Left colon (tissue), 2 donors: ENCODE data around the gene RXRG. TPM values are rescaled to one million over a fixed set of nuclear protein-coding genes. Genes with fewer than 3 reads are reported as not detected.

Source experiments
- ATAC-seq: fragments of 200-7000 bp; cut with Tn5 transposase; one replicate; pipeline ENCODE4 v1.9.1; 2020; ENCODE audit warnings: mild to moderate bottlenecking, moderate library complexity
- DNase-seq, 2 donors: peaks; one replicate each; pipeline ENCODE4 v3.0.0-alpha.2; 2020
- intact Hi-C, 2 donors: fragments of 100-400 bp; cut with DNase I in 1 of 2; cut with micrococcal nuclease in 1 of 2; formaldehyde crosslinking; loops; one replicate each; pipeline versions ENCODE4 v1.11.2 to v1.14.0; 2022; cut with DNase I, micrococcal nuclease
- total RNA-seq, 2 donors: library from RNA; stranded (reverse); fragmentation: NEBNext Ultra II Directional; extraction: Animal tissue kit (Norgen Biotek cat#: 25700); gene quantifications; one replicate each; pipeline ENCODE4 v1.2.1, GENCODE V29; 2021
- donor health status: DM: no; HTN: no; CAD: no.
- donor health status: DM: yes; HTN: yes; CAD: no.

Gene RXRG
- total RNA-seq, 2 donors from 2014 or later, result 0.27 to 0.78 TPM

DNA sequence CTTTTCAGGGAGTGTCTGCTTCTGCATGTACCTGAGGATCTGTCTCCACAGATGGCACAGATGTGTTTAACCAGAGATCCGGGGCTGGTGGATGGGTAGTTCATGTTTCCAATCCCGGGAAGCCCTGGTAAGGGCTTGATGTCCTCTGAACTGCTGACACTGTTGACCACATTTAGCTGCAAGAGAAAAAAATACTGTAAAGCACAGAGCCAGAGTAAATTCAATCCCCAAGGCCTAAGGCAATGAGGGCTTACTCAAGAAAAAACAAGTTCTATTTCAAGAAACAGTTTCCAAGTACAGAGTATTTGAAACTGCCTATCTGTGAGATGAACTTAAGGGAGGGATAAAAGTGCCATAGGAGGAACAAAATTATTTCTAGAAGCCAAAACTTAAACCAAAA is 25.1 kb downstream of the RXRG start:
- intact Hi-C loops, result no loop called here
- DNase-seq (no peak), ATAC-seq (no peak)

DNA sequence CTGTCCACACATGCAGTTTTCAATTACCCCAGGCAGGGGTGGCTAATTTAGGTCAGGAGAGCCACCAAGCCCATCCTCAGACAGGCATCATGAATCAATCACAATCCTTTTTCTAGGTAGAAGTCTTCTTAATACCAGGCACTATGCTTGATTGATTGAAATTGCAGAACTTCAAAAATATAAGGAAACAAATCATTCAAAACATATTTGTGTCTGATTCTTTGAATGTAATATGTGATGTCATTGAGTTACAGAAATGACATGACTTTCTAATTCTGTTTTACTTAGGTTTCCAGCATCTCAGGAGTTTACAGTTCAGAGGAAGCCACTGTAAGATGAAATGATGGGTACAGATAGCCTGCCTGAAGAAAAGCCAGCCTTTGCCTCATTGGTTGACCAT is 26.7 kb downstream of the RXRG start:
- no peak for ATAC-seq
- intact Hi-C loops, result no loop called here
- no peak for DNase-seq

DNA sequence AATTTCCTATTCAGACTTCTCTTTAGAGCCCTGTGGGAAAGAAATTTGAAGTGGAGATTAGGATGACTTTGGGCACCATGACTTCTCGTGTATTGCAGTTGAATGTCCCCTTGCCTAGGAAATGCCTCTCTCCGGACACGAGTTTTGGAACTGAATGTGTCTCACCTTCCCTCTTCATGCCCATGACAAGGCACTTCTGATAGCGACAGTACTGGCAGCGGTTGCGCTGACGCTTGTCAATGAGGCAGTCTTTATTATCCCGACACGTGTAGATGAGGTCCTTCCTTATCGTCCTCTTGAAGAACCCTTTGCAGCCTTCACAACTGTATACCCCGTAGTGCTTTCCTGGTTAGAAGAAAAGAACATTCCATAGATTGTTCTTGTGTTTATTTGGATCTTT is 28.1 kb downstream of the RXRG start:
- DNase-seq (no peak), ATAC-seq (no peak)
- intact Hi-C loops, result no loop called here

DNA sequence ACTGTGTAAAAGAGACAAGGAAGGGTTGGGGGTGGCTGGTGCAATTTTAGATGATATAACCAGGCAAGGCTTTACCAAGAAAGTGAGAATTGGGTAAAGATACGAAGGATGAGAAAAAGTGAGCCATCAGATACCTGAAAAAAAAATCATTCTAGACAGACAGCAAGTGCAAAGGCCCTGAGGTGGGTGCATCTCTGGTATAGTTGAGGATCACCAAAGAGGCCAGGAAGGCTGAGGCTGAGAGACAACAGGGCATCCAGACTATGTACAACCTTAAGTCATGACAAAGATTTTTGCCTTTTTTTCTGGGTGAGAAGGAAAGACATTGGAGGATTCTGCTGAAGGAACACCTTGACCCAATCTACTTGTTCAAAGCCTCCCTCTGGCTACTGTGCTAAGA is 29.9 kb downstream of the RXRG start:
- intact Hi-C loops, result no loop called here
- ATAC-seq (no peak), DNase-seq (no peak)

DNA sequence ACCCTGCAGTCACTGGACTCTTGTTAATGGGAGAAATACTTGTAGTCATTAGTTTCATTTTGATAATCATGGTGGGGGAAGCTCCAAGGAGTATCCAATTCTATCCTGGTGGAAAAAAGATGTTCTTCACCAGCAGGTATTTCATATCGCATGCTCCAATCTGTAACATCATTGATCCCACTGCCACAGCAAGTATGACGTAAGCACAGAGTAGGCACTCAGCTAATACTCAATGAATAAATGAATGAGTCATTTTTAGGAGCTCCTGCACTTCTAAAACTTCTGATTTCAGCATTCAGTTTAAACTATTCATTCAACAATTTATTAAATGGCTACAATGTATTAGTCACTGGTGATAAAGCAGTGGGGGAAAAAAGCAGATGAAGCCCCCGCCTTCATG is 30.3 kb downstream of the RXRG start:
- DNase-seq, result no peak
- no peak for ATAC-seq
- intact Hi-C loops, result no loop called here

DNA sequence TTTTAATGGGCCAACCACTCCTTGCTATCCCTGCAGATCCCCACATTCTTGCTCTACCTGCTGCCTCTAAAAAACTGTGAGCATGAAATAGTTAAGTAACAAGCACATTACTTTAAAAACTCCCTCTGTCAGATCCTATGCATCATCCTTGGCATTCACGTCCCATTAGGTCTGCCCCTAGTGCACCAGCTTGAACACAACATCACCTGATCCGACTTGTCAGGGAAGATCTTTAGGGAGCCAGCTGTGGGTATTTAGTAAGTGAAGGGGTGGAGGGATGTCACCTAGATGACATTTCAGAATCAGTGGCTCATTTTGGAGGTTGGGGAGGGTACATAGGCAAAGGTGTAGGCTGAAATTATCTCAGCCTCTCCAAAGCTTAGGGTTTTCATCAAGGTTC is 33.5 kb downstream of the RXRG start:
- no peak for DNase-seq
- ATAC-seq, result no peak
- intact Hi-C loops, result no loop called here

DNA sequence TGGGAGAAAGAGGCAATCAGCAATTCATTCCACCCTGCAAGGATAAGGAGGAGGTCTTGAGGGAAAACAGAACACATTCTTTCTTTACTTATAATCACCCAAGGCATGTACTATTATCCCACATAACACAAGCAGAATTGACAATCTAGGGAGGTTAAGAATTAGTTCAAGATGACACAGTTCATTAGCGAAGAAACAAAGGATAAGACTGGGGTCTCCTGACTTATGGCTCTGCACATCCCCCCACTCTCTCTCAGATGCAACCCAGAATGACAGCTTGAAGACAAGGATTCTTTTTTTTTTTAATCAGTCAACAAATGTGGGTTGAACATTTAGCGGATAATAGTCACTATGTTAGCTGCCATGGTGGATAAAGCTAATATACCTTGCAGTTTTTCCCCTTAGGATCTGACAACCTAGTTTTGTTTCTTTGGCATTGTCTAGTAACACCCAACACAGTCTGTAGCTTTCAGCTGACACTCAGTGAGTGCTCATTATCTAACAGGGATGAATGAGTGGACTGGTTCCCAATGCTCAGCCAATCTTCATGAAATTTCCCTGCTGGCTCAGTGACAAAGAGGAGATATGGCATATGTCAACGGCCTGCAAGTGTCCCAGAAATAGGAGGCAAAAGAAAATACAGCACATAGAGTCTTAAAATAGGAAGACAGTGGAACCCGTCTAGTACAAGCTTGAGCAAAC is 35.1 kb downstream of the RXRG start:
- ATAC-seq, result no peak
- intact Hi-C loops, result loop anchor here in 1 of 2 donors (10.0 kb wide), 1 partner anchor 505 kb away; no protein-coding TSS in a partner anchor

DNA sequence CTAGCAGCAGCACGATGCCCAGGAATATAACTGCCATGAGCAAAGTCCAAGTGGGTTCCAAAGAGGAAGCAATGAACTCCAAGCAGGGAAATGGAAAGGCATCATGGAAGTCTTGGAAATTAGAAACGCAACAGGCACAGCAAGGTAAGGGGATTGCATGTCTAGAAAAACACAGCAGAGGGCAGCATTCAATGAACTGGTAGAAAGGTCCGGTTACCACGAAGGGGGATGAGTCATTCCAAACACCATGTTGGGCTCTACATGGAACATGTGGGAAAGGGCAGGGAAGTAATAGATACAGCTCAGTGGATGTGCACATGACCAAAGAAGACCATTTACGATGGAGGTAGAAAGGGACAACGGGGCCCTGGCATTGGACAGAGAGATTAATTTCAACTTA is 36.4 kb downstream of the RXRG start:
- intact Hi-C loops, result loop anchor here in 1 of 2 donors (10.0 kb wide), 1 partner anchor 506 kb away; no protein-coding TSS in a partner anchor
- DNase-seq (no peak), ATAC-seq (no peak)

More for the DNA sequence above, 35.1 kb downstream of the RXRG start:
- no peak for DNase-seq

DNA sequence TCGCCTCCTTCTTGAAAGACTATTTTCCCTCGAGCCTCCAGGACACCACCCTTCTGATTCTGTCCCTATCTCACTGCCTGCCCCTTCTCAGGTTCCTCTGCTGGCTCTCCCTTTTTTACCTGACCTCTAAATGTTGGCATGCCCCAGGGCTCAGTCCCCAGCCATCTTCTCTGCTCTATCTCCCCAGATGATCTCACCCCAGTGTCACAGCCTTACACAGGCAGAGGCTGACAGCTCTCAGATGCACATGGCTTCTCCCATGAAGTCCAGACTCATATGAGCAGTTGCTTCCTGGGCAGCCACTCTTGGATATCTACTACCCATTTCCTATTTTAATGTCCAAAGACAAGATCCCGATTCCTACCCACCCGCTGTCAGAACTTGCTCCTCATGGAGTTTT is 37.5 kb downstream of the RXRG start:
- ATAC-seq, result no peak
- intact Hi-C loops, result loop anchor here in 1 of 2 donors (10.0 kb wide), 1 partner anchor 507 kb away; no protein-coding TSS in a partner anchor

DNA sequence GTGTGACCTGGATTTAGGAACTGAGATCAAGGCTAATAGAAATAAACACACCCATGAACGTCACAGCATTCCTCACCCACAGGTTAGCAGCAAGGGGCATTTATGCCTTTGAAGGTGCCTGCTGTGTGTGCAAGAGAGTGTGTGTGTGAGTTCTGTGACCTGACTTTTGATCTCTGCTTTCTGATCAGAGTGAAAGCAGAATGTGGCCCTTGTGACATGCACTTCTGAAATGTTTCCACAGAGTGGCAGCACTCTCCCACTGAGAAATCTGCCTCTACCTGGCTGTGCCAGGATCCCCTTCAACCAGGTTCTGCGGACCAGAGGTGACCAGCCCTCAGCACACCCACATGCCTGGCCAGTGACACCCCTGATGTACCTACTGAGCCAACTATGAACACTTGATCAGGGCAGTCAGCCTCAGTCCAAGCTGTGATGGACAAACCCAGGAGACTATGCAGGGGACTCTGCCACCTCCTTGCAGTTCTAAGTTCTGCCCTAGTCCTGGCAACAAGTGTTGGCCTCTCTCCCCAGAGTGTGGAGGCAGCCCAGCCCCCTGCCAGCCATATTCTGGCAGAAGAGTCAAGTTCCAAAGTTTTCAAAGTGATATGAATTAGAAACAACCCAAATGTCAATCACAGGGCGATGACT is 41.0 kb downstream of the RXRG start:
- no peak for DNase-seq
- peak; percentile 58 for ATAC-seq
- intact Hi-C loops, result loop anchor here in 1 of 2 donors (10.0 kb wide), 1 partner anchor 511 kb away; no protein-coding TSS in a partner anchor

More for the DNA sequence above, 37.5 kb downstream of the RXRG start:
- no peak for DNase-seq

DNA sequence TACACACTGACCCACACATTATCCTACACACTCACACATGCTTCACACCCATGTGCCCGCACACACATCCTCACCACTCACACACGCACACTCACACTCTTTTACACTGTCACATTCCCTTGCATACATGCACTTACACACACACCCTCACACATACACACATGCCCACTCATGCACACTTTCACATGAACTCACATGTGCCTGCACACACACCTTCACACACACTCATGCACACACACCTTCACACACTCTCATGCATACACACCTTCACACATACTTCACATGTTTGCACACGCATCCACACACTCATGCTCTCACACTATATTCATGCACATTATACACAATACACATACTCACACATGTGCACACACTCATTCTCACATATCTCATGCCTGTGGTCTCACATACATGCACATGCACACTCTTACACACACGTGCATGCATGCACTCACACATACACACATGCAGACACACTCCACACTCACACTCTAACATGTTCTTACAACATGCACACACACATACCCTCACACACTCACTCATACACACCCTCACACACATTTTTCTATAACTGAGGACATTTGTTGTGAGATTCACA is 42.3 kb downstream of the RXRG start:
- intact Hi-C loops, result loop anchor here in 1 of 2 donors (10.0 kb wide), 1 partner anchor 512 kb away; no protein-coding TSS in a partner anchor
- ATAC-seq (no peak), DNase-seq (no peak)

DNA sequence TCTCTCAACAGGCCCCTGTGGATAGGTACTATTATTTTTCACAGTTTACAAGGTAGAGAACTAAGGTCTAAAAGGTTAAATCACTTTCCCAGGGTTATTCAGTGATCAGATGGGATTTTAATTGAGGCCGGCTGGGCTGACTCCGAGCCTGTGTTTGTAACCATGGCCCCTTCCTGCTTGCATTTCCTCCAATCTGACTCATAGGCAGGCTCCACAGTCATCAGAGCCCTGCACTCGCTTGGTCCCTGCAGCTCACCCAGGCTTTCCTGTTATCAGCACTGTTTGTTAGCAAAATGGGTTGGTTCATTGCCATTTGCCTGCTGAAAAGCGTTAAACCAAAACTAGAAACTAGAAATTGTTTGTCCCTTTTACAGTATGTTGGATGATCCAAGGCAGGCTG is 47.0 kb downstream of the RXRG start:
- intact Hi-C loops, result loop anchor here in 1 of 2 donors (5.0 kb wide), 1 partner anchor 194 kb away; no protein-coding TSS in a partner anchor
- ATAC-seq (no peak), DNase-seq (no peak)

DNA sequence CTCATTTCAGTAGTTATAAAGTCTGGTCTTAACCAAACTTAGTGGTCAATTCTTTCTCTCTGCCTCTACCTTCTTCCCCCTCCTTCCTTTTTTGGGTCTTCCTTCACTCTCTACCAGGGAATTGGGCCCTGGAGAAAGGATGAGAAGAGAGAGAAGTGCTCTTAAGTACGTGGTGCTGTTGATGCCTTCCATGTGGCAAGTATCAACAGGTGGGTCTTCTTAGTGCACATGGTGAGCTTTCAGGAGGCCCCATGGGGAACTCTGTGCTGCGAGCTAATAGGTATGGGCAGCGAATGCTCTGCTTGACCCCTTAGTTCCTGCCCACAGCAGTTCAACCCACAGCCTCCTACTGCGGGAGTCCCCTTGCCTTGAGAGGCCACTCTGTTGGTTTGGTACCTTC is 49.0 kb downstream of the RXRG start:
- ATAC-seq, result no peak
- DNase-seq, result no peak

DNA sequence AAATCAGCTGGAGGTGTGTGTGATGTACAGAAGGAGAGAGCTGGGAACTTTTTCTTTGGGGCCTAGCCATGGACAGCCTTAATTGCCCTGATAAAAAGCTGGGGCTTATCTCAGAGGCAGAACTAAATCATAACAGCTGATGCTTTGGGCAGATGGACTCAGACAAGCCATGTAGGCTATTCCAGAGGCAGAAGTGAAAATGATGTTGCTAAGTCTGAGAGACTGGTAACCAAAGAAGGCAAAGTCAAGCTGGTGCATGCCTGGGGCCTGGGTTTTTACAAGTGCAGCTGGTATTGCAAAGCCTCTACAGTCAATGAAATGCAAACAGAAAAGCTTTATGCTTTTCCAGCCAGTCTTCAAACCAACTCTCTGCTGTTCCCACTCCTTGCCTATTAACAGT is 49.4 kb downstream of the RXRG start:
- ATAC-seq (no peak), DNase-seq (no peak)
- intact Hi-C loops, result loop anchor here in 1 of 2 donors (5.0 kb wide), 1 partner anchor 197 kb away; no protein-coding TSS in a partner anchor

More for the DNA sequence above, 49.0 kb downstream of the RXRG start:
- intact Hi-C loops, result loop anchor here in 1 of 2 donors (5.0 kb wide), 1 partner anchor 196 kb away; no protein-coding TSS in a partner anchor

DNA sequence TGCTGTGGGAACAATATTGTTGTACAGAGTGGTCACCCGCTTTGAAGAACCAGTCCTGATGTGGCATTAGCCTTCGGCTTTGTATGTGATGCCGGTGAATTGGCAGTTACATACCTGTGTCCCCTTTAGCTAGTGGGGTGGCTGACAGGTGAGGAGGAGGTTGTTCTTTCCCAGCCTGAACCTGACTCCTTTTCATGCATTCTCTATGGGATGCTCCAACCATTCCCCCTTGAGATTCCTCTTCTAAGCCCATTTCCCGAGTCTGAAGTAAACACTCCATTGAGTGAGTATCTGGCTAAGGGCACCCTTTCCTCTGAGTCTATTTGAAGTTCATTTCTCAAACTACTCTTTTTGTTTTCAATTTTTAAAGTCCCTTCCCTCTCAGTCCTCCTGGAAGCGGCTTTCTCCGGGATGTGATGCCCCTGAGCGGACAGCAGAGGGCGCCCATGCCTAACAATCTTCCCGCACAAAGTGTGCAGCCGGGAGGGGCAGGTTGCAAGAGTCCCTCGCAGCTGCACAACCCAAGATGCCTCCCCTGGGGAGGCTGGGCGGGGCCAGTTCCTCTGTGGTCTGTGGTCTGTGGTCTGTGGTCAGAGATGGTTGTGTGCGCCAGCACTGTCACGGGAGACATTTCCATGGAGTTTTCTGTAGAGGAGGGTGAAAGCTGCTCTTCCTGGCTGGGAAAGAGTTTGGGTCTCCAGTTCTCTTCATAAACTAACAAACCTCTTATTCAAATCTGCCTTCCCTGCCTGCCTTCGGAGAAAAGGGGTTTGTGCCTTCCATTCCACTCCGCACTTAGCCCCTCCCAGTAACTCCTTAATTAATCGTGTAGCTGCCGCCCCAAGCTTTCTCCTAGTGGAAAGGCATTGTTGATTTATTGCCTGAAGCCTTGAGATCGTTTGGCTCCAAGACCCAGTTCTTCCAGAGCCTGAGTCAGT is 52.0 kb downstream of the RXRG start:
- intact Hi-C loops, result loop anchor here in 1 of 2 donors (5.0 kb wide), 1 partner anchor 199 kb away; no protein-coding TSS in a partner anchor
- ATAC-seq, result peak; percentile 87
- peak; percentile 78 to 83 for DNase-seq

DNA sequence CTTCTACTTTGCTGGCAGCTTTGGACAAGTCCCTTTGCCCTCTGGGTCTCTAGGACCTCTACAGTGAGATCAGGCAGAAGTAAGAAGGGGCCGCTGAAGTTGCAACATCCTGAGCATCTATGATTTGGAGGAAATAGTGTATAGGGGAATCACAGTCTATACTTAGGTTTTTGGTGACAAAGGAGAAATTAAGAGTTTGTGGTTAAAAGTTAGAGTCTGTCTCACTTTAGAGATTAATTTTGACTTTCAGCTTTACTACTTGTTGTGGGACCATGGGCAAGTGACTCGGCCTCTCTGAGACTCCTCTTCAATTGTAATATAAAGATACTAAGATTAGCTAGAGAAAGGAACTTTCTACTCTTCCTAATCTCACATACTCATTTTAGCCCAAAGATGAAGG is 55.3 kb downstream of the RXRG start:
- DNase-seq (no peak), ATAC-seq (no peak)
- intact Hi-C loops, result loop anchor here in 1 of 2 donors (5.0 kb wide), 1 partner anchor 203 kb away; no protein-coding TSS in a partner anchor

DNA sequence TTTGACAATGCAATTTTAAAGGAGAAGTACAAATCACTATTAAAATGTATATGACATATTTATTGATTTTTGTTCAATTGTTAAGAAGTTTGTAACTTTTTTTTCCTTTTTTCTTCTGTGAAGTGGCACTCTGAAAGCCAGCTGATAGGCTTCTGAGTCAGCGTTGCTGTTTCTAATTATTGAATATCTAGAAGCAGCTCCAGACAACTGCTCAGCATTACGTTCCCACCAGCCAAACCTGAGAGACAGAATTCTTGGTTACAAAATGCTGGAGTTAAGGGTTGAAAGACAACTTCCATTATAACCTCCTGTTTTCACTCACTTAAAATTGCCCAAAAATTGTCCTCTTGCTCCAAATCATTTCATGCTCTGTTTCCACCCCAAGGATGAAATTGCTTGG is 57.0 kb downstream of the RXRG start:
- no peak for ATAC-seq

DNA sequence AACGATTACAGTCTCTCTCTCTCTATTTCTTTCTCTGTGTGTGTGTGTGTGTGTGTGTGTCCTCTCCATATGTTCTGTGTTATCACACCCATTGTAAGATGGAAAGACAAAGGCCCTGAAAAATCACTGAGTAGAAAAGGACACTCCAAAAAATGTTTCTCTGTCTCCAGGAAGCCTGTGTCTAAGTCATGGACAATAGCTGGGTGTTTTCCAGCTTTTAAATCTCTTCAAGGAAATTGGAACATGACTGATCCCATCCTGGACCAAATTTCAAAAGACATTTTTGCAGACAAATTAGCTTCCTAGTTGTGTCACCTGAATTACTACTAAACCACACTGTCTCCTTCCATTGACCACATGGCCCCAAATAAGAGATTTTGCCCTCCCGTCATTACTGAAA is 57.4 kb downstream of the RXRG start:
- intact Hi-C loops, result no loop called here
- ATAC-seq (no peak), DNase-seq (no peak)

More for the DNA sequence above, 57.0 kb downstream of the RXRG start:
- DNase-seq, result no peak
- intact Hi-C loops, result no loop called here
